IPS-18a (cell line): Measurements from ENCODE around the gene CPNE5.

Source experiments
- H3K27ac ChIP-seq: one replicate; pipeline ENCODE4 v1.5.1; 2013; ENCODE audit warnings: low read length
- H3K27me3 ChIP-seq: one replicate; pipeline ENCODE4 v1.6.1; 2013; ENCODE audit warnings: mild to moderate bottlenecking, low read length; ENCODE audit not compliant: control insufficient read depth, insufficient read depth
- H3K36me3 ChIP-seq: one replicate; pipeline ENCODE4 v1.6.1; 2013; ENCODE audit warnings: low read depth, low read length; ENCODE audit not compliant: control insufficient read depth
- H3K4me1 ChIP-seq: one replicate; pipeline ENCODE4 v1.6.1; 2013; ENCODE audit warnings: low read depth, low read length; ENCODE audit not compliant: control insufficient read depth
- H3K4me3 ChIP-seq: one replicate; pipeline ENCODE4 v1.5.1; 2013; ENCODE audit warnings: low read length
- H3K9ac ChIP-seq: one replicate; pipeline ENCODE4 v1.6.1; 2013; ENCODE audit warnings: mild to moderate bottlenecking, low read length, moderate library complexity
- H3K9me3 ChIP-seq: one replicate; pipeline ENCODE4 v1.6.1; 2013; ENCODE audit warnings: low read depth, low read length; ENCODE audit not compliant: control insufficient read depth

CPNE5 gene

GRCh38 chr6:36852481-36853147 is 13.4 kb upstream of the CPNE5 start:
- Histone ChIP-seq H3K4me3 (no peak overlapping the region), H3K4me1 (peaks cover 13% of the 10 kb centered on the region), H3K27me3 (no peaks in the 10 kb centered on the region), H3K36me3 (peaks cover 46% of the 10 kb centered on the region), H3K9ac (no peak overlapping the region), H3K27ac (no peak overlapping the region), H3K9me3 (no peaks in the 10 kb centered on the region)

GRCh38 chr6:36851626-36852025 is 12.4 kb upstream of the CPNE5 start:
- H3K4me3 ChIP-seq, result no peak overlapping the region
- no peaks in the 10 kb centered on the region for H3K9me3 ChIP-seq
- H3K4me1 ChIP-seq, result peaks cover 13% of the 10 kb centered on the region
- no peak overlapping the region for H3K9ac ChIP-seq
- H3K27me3 ChIP-seq, result no peaks in the 10 kb centered on the region
- peaks cover 42% of the 10 kb centered on the region for H3K36me3 ChIP-seq
- no peak overlapping the region for H3K27ac ChIP-seq

- peaks cover 38% of the 10 kb centered on the region for H3K36me3 ChIP-seq
- H3K27ac ChIP-seq, result no peak overlapping the region
- no peaks in the 10 kb centered on the region for H3K27me3 ChIP-seq
These were observed 11.9 kb upstream of the CPNE5 start for GRCh38 chr6:36851149-36851614.

GRCh38 chr6:36850021-36850420 is 10.8 kb upstream of the CPNE5 start:
- Histone ChIP-seq H3K4me1 (peaks cover 13% of the 10 kb centered on the region), H3K27ac (no peak overlapping the region), H3K36me3 (peaks cover 26% of the 10 kb centered on the region), H3K4me3 (no peak overlapping the region), H3K27me3 (no peaks in the 10 kb centered on the region), H3K9me3 (no peaks in the 10 kb centered on the region), H3K9ac (no peak overlapping the region)

More at GRCh38 chr6:36851149-36851614, 11.9 kb upstream of the CPNE5 start:
- Histone ChIP-seq H3K9ac (no peak overlapping the region), H3K9me3 (no peaks in the 10 kb centered on the region), H3K4me1 (peaks cover 13% of the 10 kb centered on the region), H3K4me3 (no peak overlapping the region)

- peaks cover 13% of the 10 kb centered on the region for H3K4me1 ChIP-seq
- H3K9me3 ChIP-seq, result no peaks in the 10 kb centered on the region
- peaks cover 15% of the 10 kb centered on the region for H3K36me3 ChIP-seq
- no peak overlapping the region for H3K9ac ChIP-seq
- H3K27ac ChIP-seq, result no peak overlapping the region
- H3K4me3 ChIP-seq, result peak overlapping the region; percentile 38
- H3K27me3 ChIP-seq, result no peaks in the 10 kb centered on the region
These were observed 9.6 kb upstream of the CPNE5 start for GRCh38 chr6:36848658-36849441.

- no peaks in the 10 kb centered on the region for H3K27me3 ChIP-seq
- H3K9me3 ChIP-seq, result no peaks in the 10 kb centered on the region
- no peak overlapping the region for H3K27ac ChIP-seq
- H3K4me1 ChIP-seq, result peaks cover 13% of the 10 kb centered on the region
- H3K4me3 ChIP-seq, result no peak overlapping the region
- peaks cover 6% of the 10 kb centered on the region for H3K36me3 ChIP-seq
- no peak overlapping the region for H3K9ac ChIP-seq
These were observed 8.7 kb upstream of the CPNE5 start for GRCh38 chr6:36847991-36848390.

- H3K27me3 ChIP-seq, result no peaks in the 10 kb centered on the region
- H3K4me1 ChIP-seq, result peaks cover 13% of the 10 kb centered on the region
- H3K9ac ChIP-seq, result no peak overlapping the region
- H3K36me3 ChIP-seq, result no peaks in the 10 kb centered on the region
- H3K4me3 ChIP-seq, result no peak overlapping the region
- no peak overlapping the region for H3K27ac ChIP-seq
- no peaks in the 10 kb centered on the region for H3K9me3 ChIP-seq
These were observed 7.9 kb upstream of the CPNE5 start for GRCh38 chr6:36847152-36847551.

GRCh38 chr6:36845233-36845632 is 6.0 kb upstream of the CPNE5 start:
- peaks cover 17% of the 10 kb centered on the region for H3K27me3 ChIP-seq
- H3K9ac ChIP-seq, result no peak overlapping the region
- no peaks in the 10 kb centered on the region for H3K9me3 ChIP-seq
- no peak overlapping the region for H3K27ac ChIP-seq
- no peak overlapping the region for H3K4me3 ChIP-seq
- H3K4me1 ChIP-seq, result peaks cover 17% of the 10 kb centered on the region
- no peaks in the 10 kb centered on the region for H3K36me3 ChIP-seq

- H3K9ac ChIP-seq, result no peak overlapping the region
- H3K27me3 ChIP-seq, result peaks cover 21% of the 10 kb centered on the region
- peaks cover 14% of the 10 kb centered on the region for H3K4me1 ChIP-seq
- H3K9me3 ChIP-seq, result no peaks in the 10 kb centered on the region
- no peak overlapping the region for H3K4me3 ChIP-seq
- H3K27ac ChIP-seq, result no peak overlapping the region
- H3K36me3 ChIP-seq, result no peaks in the 10 kb centered on the region
These were observed 5.3 kb upstream of the CPNE5 start for GRCh38 chr6:36844232-36845170.

- H3K27me3 ChIP-seq, result peaks cover 35% of the 10 kb centered on the region
- H3K9ac ChIP-seq, result no peak overlapping the region
- no peak overlapping the region for H3K27ac ChIP-seq
- peaks cover 7% of the 10 kb centered on the region for H3K4me1 ChIP-seq
- H3K36me3 ChIP-seq, result no peaks in the 10 kb centered on the region
- no peak overlapping the region for H3K4me3 ChIP-seq
- no peaks in the 10 kb centered on the region for H3K9me3 ChIP-seq
These were observed 3.9 kb upstream of the CPNE5 start for GRCh38 chr6:36843170-36843569.

GRCh38 chr6:36841756-36842155 is 2.5 kb upstream of the CPNE5 start:
- Histone ChIP-seq H3K9me3 (no peaks in the 10 kb centered on the region), H3K4me3 (no peak overlapping the region), H3K27ac (no peak overlapping the region), H3K36me3 (no peaks in the 10 kb centered on the region), H3K4me1 (peaks cover 4% of the 10 kb centered on the region), H3K27me3 (peaks cover 49% of the 10 kb centered on the region), H3K9ac (no peak overlapping the region)
